ENCODE measurements around the gene DPP6.

Gene DPP6

DNA sequence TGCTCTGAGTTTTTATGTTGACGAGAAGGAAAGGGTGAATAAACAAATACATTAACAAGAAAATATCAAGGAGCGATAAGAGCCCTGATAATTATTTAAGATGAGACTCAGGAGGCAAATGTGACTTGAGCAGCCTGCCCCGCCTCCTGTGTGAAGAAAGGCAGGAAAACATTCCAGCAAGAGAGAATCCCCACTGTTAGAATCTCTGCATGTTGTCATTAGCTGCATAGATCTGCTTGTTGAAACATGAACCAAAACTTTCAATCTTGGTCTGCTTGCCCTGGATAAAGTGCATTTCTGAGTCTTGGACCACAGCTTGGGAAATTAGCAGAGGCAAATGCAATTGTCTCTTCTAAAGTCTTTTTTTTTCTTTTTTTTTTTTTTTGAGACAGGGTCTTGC, 120.0 kb downstream of the DPP6 start:
- ATAC-seq (ENCODE audit: low read depth) (no peak), DNase-seq (ENCODE audit: low spot score) (no peak)
- no peaks in the 10 kb centered on the region for H3K9me3 ChIP-seq (ENCODE audit: severe bottlenecking)
- H3K4me3 ChIP-seq (ENCODE audit: severe bottlenecking): no peak overlapping the region
- H3K36me3 ChIP-seq (ENCODE audit: low read depth): no peaks in the 10 kb centered on the region
- no peak overlapping the region for H3K27ac ChIP-seq (ENCODE audit: poor library complexity, severe bottlenecking)
- H3K27me3 ChIP-seq (ENCODE audit: insufficient read depth, poor library complexity, severe bottlenecking): no peaks in the 10 kb centered on the region
- H3K4me1 ChIP-seq (ENCODE audit: insufficient read depth, poor library complexity, severe bottlenecking): no peaks in the 10 kb centered on the region
- TF ChIP-seq, protein P1, sequence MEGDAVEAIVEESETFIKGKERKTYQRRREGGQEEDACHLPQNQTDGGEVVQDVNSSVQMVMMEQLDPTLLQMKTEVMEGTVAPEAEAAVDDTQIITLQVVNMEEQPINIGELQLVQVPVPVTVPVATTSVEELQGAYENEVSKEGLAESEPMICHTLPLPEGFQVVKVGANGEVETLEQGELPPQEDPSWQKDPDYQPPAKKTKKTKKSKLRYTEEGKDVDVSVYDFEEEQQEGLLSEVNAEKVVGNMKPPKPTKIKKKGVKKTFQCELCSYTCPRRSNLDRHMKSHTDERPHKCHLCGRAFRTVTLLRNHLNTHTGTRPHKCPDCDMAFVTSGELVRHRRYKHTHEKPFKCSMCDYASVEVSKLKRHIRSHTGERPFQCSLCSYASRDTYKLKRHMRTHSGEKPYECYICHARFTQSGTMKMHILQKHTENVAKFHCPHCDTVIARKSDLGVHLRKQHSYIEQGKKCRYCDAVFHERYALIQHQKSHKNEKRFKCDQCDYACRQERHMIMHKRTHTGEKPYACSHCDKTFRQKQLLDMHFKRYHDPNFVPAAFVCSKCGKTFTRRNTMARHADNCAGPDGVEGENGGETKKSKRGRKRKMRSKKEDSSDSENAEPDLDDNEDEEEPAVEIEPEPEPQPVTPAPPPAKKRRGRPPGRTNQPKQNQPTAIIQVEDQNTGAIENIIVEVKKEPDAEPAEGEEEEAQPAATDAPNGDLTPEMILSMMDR (IDR thresholded peaks at IDR 0.05; ENCODE audit: poor library complexity, severe bottlenecking): no peak

DNA sequence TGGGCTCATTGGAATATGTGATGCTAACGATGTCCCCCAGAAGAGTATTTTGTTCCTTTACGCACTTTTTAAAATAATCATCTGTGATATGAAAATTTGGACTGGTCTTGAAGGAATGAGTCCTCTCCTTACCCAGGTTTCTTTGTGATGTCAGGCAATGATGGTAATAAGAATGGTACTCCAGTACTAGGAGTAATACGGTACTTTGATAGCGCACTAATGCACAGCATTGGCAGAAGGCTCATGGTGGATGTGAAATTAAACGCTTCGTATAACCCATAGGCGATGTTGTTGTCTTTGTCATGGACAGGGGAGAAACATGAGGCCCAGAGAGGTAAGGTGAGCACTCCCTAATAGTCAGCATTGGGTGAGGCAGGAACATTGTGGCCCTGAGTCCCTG, 125.4 kb downstream of the DPP6 start:
- Histone ChIP-seq H3K4me3 (ENCODE audit: severe bottlenecking) (no peak overlapping the region), H3K27ac (ENCODE audit: poor library complexity, severe bottlenecking) (no peak overlapping the region), H3K9me3 (ENCODE audit: severe bottlenecking) (no peaks in the 10 kb centered on the region), H3K27me3 (ENCODE audit: insufficient read depth, poor library complexity, severe bottlenecking) (no peaks in the 10 kb centered on the region), H3K36me3 (ENCODE audit: low read depth) (no peaks in the 10 kb centered on the region), H3K4me1 (ENCODE audit: insufficient read depth, poor library complexity, severe bottlenecking) (no peaks in the 10 kb centered on the region)
- no peak for ATAC-seq (ENCODE audit: low read depth)
- DNase-seq (ENCODE audit: low spot score): no peak
- TF ChIP-seq, protein P1 (IDR thresholded peaks at IDR 0.05; ENCODE audit: poor library complexity, severe bottlenecking): no peak

DNA sequence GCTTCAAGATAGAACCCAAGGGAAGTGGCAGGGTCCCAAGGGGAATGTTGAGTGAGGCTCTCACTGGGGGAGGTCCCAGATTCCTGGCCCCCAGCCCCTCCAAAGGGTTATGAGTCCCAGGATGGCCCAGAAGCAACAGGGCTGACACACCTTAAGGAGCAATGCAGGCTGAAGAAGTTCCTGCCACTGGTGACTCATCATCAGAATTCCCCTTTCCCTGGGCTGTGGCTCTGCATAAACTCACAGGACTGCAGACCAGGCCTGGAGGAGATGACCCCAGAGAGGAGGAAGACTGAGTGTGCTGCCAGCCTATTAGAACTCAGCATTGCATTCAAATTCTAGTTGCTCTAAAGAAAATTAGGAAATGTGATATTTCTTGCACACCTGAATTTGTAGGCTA, 126.7 kb downstream of the DPP6 start:
- no peaks in the 10 kb centered on the region for H3K27me3 ChIP-seq (ENCODE audit: insufficient read depth, poor library complexity, severe bottlenecking)
- no peaks in the 10 kb centered on the region for H3K4me1 ChIP-seq (ENCODE audit: insufficient read depth, poor library complexity, severe bottlenecking)
- no peaks in the 10 kb centered on the region for H3K36me3 ChIP-seq (ENCODE audit: low read depth)
- H3K4me3 ChIP-seq (ENCODE audit: severe bottlenecking): no peak overlapping the region
- H3K27ac ChIP-seq (ENCODE audit: poor library complexity, severe bottlenecking): no peak overlapping the region
- TF ChIP-seq, protein P1 (IDR thresholded peaks at IDR 0.05; ENCODE audit: poor library complexity, severe bottlenecking): no peak
- H3K9me3 ChIP-seq (ENCODE audit: severe bottlenecking): no peaks in the 10 kb centered on the region
- DNase-seq (ENCODE audit: low spot score) (no peak), ATAC-seq (ENCODE audit: low read depth) (no peak)

DNA sequence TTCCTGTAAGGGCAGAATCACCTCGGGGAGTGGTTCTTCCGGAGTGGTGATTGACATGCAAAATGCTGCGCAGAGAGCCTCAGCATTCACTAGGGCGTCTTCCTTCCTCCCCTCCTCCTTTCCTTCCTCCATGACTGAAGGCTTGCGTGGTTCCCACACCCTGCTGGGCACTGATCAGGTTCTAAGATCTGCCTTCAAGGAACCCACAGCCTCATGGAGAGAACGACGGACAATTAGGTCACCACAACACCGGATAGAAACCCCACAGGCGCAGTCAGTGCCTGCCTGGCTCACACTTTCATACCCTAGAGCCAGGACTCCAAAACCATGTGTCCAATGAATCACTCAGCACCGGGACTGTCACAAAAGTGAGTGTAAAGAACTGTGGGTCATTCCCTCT, 131.3 kb downstream of the DPP6 start:
- ATAC-seq (ENCODE audit: low read depth) (no peak), DNase-seq (ENCODE audit: low spot score) (no peak)
- Histone ChIP-seq H3K4me3 (ENCODE audit: severe bottlenecking) (no peak overlapping the region), H3K27me3 (ENCODE audit: insufficient read depth, poor library complexity, severe bottlenecking) (no peaks in the 10 kb centered on the region), H3K9me3 (ENCODE audit: severe bottlenecking) (no peaks in the 10 kb centered on the region), H3K36me3 (ENCODE audit: low read depth) (no peaks in the 10 kb centered on the region), H3K27ac (ENCODE audit: poor library complexity, severe bottlenecking) (no peak overlapping the region), H3K4me1 (ENCODE audit: insufficient read depth, poor library complexity, severe bottlenecking) (no peaks in the 10 kb centered on the region)
- TF ChIP-seq, protein P1 (IDR thresholded peaks at IDR 0.05; ENCODE audit: poor library complexity, severe bottlenecking): no peak

DNA sequence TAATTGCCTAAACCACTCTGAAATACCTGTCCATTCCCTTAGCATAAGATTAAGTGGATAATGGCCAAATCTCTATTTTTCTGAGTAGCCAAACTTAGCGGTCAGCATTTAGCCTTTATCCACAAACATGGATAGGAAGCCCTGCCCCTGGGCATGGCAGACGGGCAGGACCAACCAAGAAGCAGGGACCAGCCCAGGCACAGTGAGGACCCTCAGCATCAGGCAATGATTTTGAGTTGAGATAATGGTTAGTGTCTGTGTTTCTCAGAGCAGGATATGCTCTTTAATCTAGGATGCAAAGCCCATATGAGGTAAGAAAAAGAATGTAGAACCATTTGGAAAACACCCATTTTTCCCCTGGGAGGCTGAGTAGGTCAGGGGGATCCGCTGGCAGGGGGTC, 131.7 kb downstream of the DPP6 start:
- TF ChIP-seq, protein P1 (IDR thresholded peaks at IDR 0.05; ENCODE audit: poor library complexity, severe bottlenecking): no peak
- Histone ChIP-seq H3K4me3 (ENCODE audit: severe bottlenecking) (no peak overlapping the region), H3K27ac (ENCODE audit: poor library complexity, severe bottlenecking) (no peak overlapping the region), H3K27me3 (ENCODE audit: insufficient read depth, poor library complexity, severe bottlenecking) (no peaks in the 10 kb centered on the region), H3K36me3 (ENCODE audit: low read depth) (no peaks in the 10 kb centered on the region), H3K4me1 (ENCODE audit: insufficient read depth, poor library complexity, severe bottlenecking) (no peaks in the 10 kb centered on the region), H3K9me3 (ENCODE audit: severe bottlenecking) (no peaks in the 10 kb centered on the region)
- DNase-seq (ENCODE audit: low spot score) (no peak), ATAC-seq (ENCODE audit: low read depth) (no peak)

All from RWPE2 (cell line).